ENCODE measurements around the gene PPP2R2D.
"Not testable (repeated sequence)": the region's sequence is repeated elsewhere in the genome, so short reads cannot be mapped to it uniquely, and the experiment has no call there.

The PPP2R2D gene

DNA sequence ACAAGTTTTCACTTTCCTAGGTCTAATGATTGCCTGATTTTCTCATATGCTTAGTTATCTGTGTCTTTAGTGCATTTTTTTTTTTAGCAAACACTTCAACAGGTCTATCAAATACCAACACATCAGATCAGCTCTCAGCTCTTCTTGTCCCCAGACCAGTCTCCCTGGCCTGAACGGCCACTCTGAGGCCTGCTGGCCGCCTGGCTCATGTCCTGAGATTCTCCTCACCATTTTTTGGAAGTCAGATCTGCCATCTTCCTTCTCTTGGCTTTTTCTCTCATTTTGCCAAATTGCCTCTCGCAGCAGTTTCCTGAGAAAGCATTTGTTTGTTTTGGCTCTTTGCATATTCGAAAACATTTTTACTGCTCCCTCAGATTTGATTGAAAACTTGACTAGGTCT, 29.3 kb downstream of the PPP2R2D start:
- DNase-seq = no peak

DNA sequence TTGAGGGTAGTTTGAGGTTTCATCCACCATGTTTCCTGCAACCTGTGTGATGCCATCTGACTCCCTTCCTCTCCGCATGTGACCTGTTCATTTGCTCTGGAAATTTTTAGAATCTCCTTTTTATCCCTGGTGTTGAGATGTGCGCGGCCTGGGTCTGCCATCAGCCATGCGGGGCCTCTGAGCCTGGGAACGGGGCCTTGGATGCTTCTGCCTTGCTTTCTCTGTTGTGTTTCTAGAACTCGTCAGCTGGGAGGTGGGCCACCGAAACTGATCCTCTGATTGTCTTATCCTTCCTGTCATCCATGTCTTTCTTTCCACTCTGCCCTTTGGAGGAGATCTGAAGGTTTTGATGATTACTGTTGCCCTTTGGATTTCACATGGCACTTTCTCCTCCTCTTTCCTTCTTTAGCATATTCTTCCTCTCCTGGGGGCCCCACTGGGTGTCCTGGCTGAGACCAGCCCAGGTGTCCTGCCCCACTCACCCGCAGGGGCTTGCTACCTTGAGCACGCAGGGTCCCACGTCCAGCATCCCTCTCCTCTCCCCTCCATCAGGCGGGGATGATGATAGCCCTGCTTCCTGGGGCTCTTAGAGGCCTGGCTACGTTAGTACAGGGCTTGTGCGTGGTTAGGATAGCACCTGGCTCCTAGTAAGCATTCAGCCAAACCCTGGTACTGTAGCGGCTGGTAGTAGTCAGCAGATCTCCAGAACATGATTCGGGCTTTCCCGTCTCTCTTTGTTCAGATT, 29.9 kb downstream of the PPP2R2D start:
- no peak for DNase-seq

DNA sequence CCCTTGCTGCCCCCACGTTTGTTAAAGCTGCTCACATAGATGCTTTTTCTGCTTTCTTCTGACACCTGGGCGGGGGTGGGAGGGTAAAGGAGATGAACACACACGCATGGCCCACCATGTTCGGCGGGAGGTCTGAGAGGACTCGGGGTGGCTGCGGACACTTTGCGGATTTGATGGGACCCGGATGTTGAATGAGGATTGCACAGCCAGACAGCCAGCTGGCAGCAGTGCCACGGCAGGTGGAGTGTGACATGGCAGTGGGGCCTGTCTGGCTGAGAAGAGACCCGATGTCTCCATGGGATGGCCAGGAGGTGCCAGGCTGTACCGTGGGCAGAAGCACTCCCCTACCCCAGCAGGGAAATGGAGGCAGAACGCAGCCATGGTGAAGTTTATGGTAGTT, 31.2 kb downstream of the PPP2R2D start:
- no peak for DNase-seq

DNA sequence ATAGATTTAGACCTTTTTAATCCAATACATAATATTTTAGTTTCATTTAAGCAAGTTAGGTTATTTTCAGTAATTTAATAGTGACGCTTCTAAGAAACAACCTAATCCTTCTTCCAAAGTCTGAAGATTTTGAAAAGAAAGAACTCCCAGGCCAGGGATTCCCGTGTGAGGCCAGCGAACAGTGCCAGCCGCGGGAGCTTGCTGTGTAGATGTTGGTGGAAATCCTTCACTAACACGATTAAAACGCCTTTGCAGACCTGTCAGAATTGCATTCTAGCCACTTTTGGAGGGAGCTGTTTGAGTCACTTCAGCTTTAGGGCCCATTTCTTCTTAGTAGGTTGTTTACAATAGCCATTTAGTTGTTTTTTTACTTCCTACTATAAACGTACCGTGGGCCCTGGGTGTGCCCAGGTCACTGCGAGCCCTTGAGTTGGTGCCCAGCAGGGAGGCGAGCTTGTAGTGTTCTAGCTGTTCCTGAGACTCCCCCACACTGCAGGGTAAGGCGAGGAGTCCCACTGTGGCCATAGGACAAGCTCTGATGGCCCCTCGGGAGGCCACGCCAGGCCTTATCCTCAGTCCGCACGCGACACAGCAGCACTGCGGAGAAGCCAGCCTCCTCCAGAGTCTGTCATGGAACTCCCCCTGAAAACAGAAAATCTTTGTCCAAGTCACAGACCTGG, 32.3 kb downstream of the PPP2R2D start:
- no peak for DNase-seq

DNA sequence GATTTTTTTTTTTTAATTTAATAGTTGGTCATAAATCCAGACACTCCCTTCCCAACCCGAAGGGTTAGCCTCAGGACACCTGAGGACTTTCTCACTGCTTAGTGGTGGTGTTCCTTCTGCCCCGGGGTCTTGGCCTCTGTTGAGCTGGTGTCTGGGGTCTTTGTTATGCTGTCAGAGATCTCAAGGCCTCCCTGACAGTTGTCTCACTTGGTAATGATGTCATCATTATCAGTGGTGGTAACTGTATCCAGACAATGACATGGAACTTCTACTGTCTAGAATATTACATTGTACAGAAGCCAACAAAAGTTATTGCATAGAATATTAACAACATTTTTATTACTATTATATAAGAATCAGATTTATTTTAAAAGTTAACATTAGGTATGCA, 32.9 kb downstream of the PPP2R2D start:
- no peak for DNase-seq

DNA sequence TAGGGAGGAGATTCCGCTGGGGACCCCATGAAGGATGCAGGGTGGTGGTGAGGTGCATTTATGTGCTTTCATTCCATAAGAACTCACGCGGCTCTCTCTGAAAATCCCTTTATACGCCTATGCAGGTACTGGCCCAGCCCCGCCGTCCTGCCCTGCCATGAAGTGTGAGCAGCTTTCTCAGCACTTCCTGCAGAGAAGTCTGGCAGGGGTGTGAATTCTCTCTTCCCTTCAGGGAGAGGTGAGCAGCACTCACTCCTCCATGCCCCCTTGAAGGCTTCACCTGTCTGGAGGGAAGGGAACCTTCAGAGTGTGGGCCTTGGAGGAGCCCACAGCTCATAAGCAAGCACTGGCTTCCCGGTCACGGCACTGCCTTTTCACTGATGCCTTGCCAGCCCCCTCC, 34.0 kb downstream of the PPP2R2D start:
- no peak for DNase-seq

DNA sequence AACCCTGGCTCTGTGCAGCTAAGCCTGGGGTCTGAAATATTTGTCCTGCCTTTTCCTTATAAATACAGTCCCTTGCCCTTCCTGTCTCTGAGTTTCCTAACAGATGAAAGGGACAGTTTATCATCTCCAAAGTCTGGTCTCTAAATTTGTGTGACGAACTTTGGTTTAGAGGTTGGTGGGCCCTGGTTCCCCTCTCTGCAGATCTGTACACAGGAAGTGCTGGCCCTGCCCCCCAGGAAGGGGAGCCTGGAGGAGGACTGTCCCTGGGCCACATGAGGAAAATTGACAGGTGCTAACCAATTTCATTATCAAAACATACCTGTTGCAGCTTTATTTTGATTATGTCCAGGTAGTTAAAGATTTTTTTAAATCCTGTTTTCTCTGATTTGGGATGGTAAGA, 34.5 kb downstream of the PPP2R2D start:
- no peak for DNase-seq

DNA sequence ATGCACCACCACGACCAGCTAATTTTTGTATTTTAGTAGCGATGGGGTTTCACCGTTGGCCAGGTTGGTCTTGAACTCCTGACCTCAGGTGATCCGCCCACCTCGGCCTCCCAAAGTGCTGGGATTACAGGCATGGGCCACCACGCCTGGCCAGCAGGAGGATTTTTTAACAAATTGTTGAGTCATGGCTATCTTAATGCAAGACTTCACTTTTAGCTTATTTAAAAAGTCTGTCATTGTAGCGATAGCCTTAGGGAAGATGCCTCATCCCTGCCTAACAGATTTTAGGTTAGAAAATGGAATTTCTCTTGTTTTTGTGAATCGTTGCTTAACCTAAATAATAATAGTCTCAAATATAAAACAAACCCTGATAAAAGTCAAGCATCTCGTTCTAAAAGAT, 35.5 kb downstream of the PPP2R2D start:
- no peak for DNase-seq

DNA sequence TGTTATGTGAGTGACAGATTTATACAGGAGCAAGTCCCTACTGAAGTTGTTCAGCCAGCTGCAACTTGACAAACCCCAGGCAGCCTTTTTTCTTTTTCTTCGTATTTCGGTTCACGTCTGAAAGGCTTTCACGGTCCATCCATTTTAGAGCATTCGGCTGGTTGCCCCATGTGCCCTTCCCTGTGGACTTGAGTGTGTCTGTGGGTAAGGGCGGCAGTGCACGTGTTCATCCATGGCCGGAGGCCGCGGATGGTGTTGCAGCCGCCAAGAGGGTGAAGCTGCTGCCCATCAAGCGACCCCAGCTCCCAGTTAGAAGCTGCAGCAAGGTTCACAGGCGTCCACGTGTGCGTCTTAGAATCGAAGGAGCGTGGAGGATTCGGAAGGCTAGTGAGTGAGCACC, 35.9 kb downstream of the PPP2R2D start:
- no peak for DNase-seq

DNA sequence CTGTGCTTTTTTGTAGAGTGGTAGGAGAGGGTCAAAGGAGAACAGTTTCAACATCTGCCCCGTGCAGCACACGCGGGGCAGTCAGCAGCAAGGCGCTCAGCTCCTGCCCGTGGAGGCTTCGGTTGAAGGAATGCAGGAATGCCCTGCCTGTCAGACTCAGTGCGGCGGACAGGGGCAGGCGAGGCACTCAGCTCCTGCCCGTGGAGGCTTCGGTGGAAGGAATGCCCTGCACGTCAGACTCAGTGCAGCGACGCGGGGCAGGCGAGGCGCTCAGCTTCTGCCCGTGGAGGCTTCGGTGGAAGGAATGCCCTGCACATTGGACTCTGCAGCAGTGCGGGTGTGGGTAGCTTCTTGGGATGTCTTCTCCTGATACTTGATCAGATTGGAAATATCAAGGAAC, 37.0 kb downstream of the PPP2R2D start:
- no peak for DNase-seq

DNA sequence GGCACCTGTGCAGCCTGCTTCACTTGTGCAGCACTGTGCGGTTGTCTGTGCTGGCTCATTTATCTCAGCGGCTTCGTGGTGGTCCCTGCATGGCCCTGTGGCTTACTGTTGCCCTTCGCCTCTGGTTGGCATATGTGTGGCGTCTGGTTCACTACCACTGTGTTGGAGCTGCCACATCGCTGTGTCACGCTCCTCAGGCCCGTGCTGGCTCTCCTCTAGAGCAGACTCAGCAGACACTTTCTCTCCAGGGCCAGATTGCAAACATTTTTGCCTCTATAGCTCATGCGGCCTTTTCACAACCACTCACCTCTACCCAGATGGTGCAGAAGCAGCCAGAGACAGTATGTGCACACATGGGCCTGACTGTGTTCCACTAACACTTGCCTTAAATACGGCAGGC, 37.9 kb downstream of the PPP2R2D start:
- no peak for DNase-seq

DNA sequence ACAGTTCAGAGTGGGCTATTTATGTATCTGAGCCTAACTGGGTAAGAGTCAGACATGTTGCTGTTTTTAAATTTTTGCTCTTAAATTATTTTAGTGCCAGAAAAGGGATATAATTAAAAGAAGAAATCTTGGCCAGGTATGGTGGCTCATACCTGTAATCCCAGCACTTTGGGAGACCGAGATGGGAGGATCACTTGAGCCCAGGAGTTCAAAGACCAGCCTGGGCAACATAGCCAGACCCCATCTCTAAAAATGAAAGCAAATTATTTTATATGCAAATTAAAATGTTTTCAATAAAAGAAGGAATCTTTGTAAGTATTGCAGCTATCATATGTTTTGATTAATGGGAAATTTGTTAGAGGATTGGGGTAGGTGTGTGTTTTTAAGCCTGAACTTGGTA, 41.6 kb downstream of the PPP2R2D start:
- no peak for DNase-seq

DNA sequence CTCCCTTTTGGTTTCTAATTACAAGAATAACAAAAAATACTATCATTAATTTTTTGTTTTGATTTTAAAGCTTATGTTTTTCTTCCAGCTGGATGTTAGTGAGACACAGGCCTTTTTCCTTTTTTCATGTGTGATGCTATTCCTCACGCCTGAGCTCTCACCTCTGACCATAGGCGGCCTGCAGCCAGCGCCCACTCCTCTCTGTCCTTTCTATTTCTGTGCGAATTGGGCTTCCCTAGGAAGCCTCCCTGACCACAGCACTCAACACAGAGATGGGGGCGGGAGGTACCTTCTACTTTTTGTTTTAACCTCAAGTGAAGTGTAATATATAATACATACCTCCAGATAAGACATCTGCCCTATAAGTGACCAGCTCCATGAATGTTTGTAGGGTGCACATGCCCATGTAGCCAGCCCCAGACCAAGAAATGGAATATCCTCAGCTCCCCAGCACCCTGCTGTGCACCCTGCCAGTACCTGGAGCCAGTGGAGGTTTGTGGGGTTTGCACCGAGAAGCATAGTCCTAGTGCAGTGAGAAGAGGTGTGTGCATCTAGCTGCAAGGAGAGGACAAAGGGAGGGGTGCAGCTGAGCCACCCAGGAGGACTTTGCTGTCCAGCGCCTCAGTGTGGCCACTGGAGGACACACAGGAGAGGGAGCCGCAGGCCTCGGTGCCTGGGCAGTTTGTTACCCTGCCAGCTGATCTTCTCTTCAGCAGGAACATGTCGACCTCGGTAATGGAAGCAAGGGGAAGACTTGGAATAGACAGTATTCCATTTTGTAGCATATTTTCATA, 42.4 kb downstream of the PPP2R2D start:
- DNase-seq = no peak

DNA sequence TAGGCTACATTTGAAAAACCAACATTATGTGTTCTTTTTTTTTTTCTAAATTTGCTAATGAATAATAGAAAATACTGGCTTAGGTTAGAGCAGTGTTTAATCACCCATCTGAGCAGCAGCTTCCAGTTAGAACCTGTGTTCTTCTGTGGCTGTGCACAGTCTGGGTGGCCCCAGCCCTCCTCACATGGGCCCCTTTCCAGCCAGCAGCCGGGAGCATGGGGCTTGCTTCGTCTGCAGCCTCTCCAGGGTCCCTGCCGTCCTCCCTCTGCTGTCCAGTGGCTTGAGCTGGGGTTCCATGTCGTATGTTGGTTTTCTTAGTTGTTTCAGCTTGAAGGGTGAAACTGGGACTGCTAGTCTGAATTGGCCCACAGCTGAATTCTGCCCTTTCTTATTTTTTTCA, 43.6 kb downstream of the PPP2R2D start:
- no peak for DNase-seq

DNA sequence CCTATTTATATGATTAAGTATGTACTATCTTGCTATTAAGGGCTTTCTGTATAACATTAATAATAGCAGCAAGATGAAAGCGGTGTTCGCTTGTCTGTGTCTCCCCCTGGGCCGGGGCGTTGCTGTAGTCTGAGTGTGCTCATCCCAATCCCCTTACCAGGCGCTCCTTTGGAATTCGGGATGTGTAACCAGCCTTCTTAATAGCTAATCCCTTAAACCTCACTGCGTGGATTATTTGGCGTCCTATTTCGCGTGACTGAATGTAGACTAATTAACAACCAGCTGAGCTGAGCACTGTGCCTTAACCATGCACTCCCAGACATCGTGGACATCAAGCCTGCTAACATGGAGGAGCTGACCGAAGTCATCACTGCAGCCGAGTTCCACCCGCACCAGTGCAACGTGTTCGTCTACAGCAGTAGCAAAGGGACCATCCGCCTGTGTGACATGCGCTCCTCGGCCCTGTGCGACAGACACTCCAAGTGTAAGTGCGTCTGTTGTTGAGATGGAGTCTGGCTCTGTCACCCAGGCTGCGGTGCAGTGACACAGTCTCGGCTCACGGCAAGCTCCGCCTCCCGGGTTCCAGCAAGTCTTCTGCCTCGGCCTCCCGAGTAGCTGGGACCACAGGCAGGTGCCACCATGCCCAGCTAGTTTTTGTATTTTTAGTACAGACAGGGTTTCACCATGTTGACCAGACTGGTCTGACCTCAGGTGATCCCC, 44.3 kb downstream of the PPP2R2D start:
- no peak for DNase-seq

DNA sequence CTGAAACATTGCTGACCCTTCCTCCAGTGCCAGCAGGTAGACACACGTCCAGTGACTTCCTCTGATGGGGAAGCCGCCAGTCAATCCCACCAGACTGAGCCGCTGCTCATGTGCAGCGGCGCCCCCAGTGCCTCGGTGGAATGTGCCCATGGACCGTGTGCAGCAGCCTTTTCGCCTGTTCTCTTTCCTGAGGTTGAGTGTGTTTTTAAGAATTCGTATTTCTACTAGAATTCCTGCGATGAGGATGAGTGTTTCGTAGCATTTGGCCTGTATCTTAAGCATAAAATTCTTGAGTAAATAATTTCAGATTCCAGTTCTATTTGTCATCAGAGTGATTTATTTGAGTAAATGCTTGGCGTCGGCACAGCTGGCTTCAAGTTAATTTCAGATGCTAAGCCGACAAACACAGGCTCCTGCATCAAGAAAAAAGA, 45.5 kb downstream of the PPP2R2D start:
- DNase-seq = no peak

DNA sequence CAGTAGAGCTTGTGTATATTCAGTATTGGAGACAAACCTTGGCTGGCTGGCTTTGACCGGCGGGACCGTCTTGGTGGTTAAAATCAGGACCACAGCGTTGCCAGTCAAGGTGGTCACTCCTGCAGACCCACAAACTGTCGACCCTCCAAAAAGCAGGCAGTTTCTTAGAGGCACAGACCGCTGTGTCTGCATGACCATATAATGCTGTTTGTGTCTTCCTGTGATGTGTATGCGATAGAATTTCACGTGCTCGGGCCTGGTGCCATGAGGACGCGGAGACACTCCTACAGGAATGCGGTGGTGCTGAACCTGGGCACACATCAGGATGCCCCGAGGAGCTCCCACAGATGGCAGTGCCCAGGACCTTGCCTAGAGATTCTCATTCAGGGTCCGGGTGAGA, 46.1 kb downstream of the PPP2R2D start:
- DNase-seq = no peak

DNA sequence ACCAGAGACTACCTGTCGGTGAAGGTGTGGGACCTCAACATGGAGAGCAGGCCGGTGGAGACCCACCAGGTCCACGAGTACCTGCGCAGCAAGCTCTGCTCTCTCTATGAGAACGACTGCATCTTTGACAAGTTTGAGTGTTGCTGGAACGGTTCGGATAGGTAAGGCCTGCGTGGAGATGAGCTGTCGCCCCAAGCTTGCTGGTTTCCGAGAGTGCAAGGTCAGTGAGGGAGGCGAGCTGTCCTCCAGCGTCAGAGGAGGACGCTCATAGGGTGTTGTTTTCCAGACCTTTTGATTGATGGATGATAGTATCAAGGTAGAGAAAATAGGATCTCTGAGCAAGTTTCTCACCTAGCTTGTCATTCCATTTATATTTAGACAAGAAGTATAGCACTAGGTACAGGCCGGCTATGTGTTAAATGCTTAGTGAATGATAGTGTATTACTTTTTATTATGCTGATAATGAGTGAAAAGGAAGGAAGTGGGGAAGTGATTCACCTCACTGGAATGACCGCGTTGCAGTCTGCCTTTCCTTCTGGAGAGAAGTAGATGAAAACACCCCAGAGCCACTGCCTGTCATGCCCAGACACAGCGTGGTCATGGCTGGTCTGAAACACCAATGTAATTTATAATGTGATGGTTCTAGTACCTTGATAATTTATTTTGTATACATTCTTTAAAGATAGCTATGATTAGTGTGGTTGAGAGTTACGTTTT, 47.0 kb downstream of the PPP2R2D start:
- no peak for DNase-seq

DNA sequence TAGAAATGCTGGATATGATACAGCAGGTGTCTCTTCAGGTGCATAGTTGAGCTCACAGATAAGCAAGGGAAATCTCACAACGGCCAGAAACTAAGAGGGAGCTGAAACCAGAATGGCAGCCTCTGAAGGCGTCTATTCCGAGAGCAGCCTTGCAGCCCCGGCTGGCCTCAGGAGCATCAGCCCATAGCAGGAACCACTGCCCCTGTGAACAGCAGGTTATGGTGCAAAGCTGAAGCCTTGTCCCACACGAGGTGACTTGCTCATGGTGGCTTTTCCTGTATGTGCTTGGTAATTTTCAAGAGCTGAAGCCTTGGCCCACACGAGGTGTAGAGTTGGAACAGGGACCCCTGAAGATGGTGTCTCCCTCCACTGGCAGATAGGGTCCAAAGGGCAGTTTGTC, 47.7 kb downstream of the PPP2R2D start:
- no peak for DNase-seq

DNA sequence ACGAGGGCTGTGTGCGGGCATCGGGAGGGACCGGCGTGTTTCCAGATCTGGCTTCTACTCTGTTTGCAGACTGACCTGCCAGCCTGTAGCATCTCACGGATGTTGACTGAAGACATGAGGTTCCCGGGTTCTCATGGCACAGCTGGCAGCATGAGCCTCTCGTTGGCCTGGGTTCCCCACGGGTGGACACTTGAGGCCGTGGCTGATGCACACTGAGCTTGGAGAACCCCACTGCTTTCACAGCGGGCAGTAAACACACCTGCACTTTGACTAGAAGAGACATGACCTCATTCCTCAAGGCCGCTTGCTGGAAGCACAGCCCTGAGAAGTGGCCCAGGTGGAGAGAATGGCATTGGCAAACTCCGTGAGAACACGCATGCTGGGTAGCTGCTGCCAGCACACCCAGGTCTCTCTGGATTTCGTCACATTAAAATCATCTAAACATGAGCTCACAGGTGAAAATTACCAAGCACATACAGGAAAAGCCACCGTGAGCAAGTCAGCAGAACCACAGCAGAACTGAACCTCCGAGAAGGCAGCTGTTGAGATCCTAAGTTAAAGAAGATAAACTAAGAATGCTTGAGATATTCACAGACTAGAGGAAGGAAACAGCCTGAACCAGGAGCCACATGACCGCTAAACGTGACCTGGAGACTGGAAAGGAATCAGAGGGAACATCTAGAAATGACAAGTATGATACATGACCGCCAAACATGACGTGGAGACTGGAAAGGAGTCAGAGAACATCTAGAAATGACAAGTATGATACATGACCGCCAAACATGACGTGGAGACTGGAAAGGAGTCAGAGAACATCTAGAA, 48.4 kb downstream of the PPP2R2D start:
- no peak for DNase-seq

DNA sequence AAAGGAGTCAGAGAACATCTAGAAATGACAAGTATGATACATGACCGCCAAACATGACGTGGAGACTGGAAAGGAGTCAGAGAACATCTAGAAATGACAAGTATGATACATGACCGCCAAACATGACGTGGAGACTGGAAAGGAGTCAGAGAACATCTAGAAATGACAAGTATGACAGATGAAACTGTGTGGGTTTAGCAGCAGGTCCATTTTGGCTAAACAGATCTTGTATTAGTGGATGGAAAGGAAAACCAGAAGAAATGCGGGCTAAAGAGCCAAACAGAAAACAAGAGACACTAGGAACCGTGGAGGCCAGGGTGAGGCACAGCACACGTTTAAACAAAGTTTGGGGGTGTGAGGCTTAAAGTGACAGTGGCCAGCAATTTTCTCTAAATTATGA, 49.1 kb downstream of the PPP2R2D start:
- DNase-seq = not testable (repeated sequence)

Measured in activated naive CD4-positive, alpha-beta T cell treated with anti-CD3 and anti-CD28 coated beads, Interleukin-2, amount 50 U/mL, for 16 hours (primary cell).